Measurements from ENCODE around the gene DENR.
"Not testable (repeated sequence)": the region's sequence is repeated elsewhere in the genome, so short reads cannot be mapped to it uniquely, and the experiment has no call there.

Gene DENR

GRCh38 chr12:122752464-122753318 lies at the start of gene DENR:
TSS of gene DENR (plus strand) at chr12:122752824. CDS start at chr12:122753702, 878 bp downstream.
- DNase-seq, result peak; percentile 100

- DNase-seq, result not testable (repeated sequence)
These were observed 49.6 kb upstream of the DENR start, which contains the start of gene HCAR2 for GRCh38 chr12:122702890-122703611. TSS of gene HCAR2 (minus strand) at chr12:122703357. CDS start at chr12:122703283, 74 bp downstream.

- DNase-seq, result not testable (repeated sequence)
These were observed 48.8 kb upstream of the DENR start for GRCh38 chr12:122703841-122704240.

GRCh38 chr12:122709287-122709686 lies 43.3 kb upstream of the DENR start:
- DNase-seq, result not testable (repeated sequence)

GRCh38 chr12:122710341-122710740 lies 42.3 kb upstream of the DENR start:
- DNase-seq, result not testable (repeated sequence)

- not testable (repeated sequence) for DNase-seq
These were observed 41.4 kb upstream of the DENR start for GRCh38 chr12:122711266-122711665.

- DNase-seq, result not testable (repeated sequence)
These were observed 39.0 kb upstream of the DENR start for GRCh38 chr12:122713491-122714188.

GRCh38 chr12:122715211-122715610 lies 37.4 kb upstream of the DENR start:
- not testable (repeated sequence) for DNase-seq

GRCh38 chr12:122716658-122717057 lies 36.0 kb upstream of the DENR start, which contains the start of gene HCAR3:
TSS of gene HCAR3 (minus strand) at chr12:122716811. CDS start at chr12:122716737, 74 bp downstream.
- not testable (repeated sequence) for DNase-seq

GRCh38 chr12:122721057-122721545 lies 31.5 kb upstream of the DENR start:
- no peak for DNase-seq

GRCh38 chr12:122722387-122722786 lies 30.2 kb upstream of the DENR start:
- no peak for DNase-seq

GRCh38 chr12:122724641-122725243 lies 27.9 kb upstream of the DENR start:
- DNase-seq, result no peak

GRCh38 chr12:122725452-122726079 lies 27.1 kb upstream of the DENR start:
- DNase-seq, result no peak

- peak; percentile 25 for DNase-seq
These were observed 26.5 kb upstream of the DENR start for GRCh38 chr12:122726080-122726558.

- DNase-seq, result no peak
These were observed 22.9 kb upstream of the DENR start for GRCh38 chr12:122729583-122730214.

GRCh38 chr12:122730215-122731014 lies 22.2 kb upstream of the DENR start, which contains the start of gene HCAR1:
TSS of gene HCAR1 (minus strand) at chr12:122730844. CDS start at chr12:122730339, 505 bp downstream.
- peak; percentile 50 for DNase-seq

GRCh38 chr12:122732170-122732569 lies 20.5 kb upstream of the DENR start:
- peak; percentile 24 for DNase-seq

GRCh38 chr12:122732611-122733010 lies 20.0 kb upstream of the DENR start:
- DNase-seq, result no peak

GRCh38 chr12:122738571-122738970 lies 14.1 kb upstream of the DENR start:
- DNase-seq, result no peak

- DNase-seq, result no peak
These were observed 12.3 kb upstream of the DENR start for GRCh38 chr12:122740351-122740750.
